H1 (cell line): ENCODE results near the gene UGT1A7. TPM values are rescaled to one million over a fixed set of nuclear protein-coding genes. Genes with fewer than 3 reads are reported as not detected.

ENCODE experiments used
- CTCF ChIA-PET: fragments of 300-600 bp; sonication (Branson Sonifier 250); formaldehyde crosslinking; loops from one replicate; lab custom pipeline; 2021; ENCODE audit not compliant: partially characterized antibody; lab: Charles Lee
- POLR2A ChIA-PET: fragments of 300-600 bp; sonication (Branson Sonifier 250); formaldehyde crosslinking; loops from one replicate; lab custom pipeline; 2021; ENCODE audit warnings: inconsistent platforms; ENCODE audit not compliant: partially characterized antibody; lab: Charles Lee
- DNase-seq, 2 experiments: peaks; one replicate each; pipeline versions ENCODE4 v3.0.0 to v3.0.0-alpha.2; 2010 to 2022; ENCODE audit warnings: low spot score in 2 of 2, low read depth in 1 of 2, mixed read lengths in 1 of 2
- FAIRE-seq: peaks from 2 replicates; lab custom pipeline; 2011; peaks lifted over from hg19 to GRCh38; lab: Jason Lieb, UNC
- H2AFZ ChIP-seq: 2 replicates; pipeline ENCODE4 v1.8.1; 2012; ENCODE audit warnings: low read length, inconsistent platforms
- H2AK5ac ChIP-seq: 2 replicates; pipeline ENCODE4 v1.6.1; 2013; ENCODE audit warnings: low read depth, low read length
- H2BK120ac ChIP-seq: replicated peaks from 2 replicates; pipeline ENCODE3; 2013; ENCODE audit warnings: low read depth, low read length, inconsistent platforms
- H2BK12ac ChIP-seq: 2 replicates; pipeline ENCODE4 v1.6.1; 2013; ENCODE audit warnings: low read depth, low read length
- H2BK15ac ChIP-seq: 2 replicates; pipeline ENCODE4 v1.6.1; 2013; ENCODE audit warnings: low read length
- H2BK20ac ChIP-seq: 2 replicates; pipeline ENCODE4 v1.6.1; 2013; ENCODE audit warnings: low read length
- H2BK5ac ChIP-seq: 2 replicates; pipeline ENCODE4 v1.6.1; 2013; ENCODE audit warnings: low read depth, low read length
- H3K14ac ChIP-seq: 2 replicates; pipeline ENCODE4 v1.6.1; 2013; ENCODE audit warnings: inconsistent platforms; ENCODE audit not compliant: insufficient read length
- H3K18ac ChIP-seq: 2 replicates; pipeline ENCODE4 v1.6.1; 2013; ENCODE audit warnings: low read length; ENCODE audit errors: extremely low read depth
- H3K23ac ChIP-seq: 2 replicates; pipeline ENCODE4 v1.6.1; 2013; ENCODE audit warnings: inconsistent platforms; ENCODE audit not compliant: insufficient read length
- H3K23me2 ChIP-seq: 2 replicates; pipeline ENCODE4 v1.6.1; 2013; ENCODE audit warnings: low read depth, low read length
- H3K27ac ChIP-seq: 2 replicates; pipeline ENCODE4 v1.6.1; 2011; ENCODE audit warnings: low read depth, low read length, inconsistent platforms
- H3K27me3 ChIP-seq, 4 experiments: replicated peaks in 1 of 4; 1 replicate in 1 of 4; 2 replicates in 3 of 4; pipeline versions ENCODE4 v1.6.1 to v1.8.1; 2011 to 2013; ENCODE audit warnings: low read length in 3 of 4, mild to moderate bottlenecking in 3 of 4, inconsistent platforms in 2 of 4, mixed read lengths in 2 of 4, moderate library complexity in 1 of 4; ENCODE audit not compliant: control insufficient read depth in 3 of 4, insufficient read depth in 3 of 4; ENCODE audit errors: extremely low read depth in 1 of 4
- H3K36me3 ChIP-seq, 4 experiments: 2 replicates each; pipeline versions ENCODE4 v1.6.1 to v1.8.1; 2011 to 2013; ENCODE audit warnings: mild to moderate bottlenecking in 4 of 4, low read length in 3 of 4, moderate library complexity in 2 of 4, control low read depth in 1 of 4, inconsistent platforms in 1 of 4; ENCODE audit not compliant: insufficient read depth in 4 of 4, control insufficient read depth in 2 of 4
- H3K4ac ChIP-seq: replicated peaks from 2 replicates; pipeline ENCODE3; 2013; ENCODE audit warnings: low read length, low read depth, mixed read lengths, inconsistent platforms; ENCODE audit not compliant: insufficient read length
- H3K4me1 ChIP-seq, 4 experiments: replicated peaks in 1 of 4; 1 replicate in 1 of 4; 2 replicates in 3 of 4; pipeline versions ENCODE4 v1.6.1 to v1.8.1; 2011 to 2013; ENCODE audit warnings: low read length in 3 of 4, inconsistent platforms in 2 of 4, mixed read lengths in 1 of 4; ENCODE audit not compliant: insufficient read depth in 4 of 4, control insufficient read depth in 3 of 4
- H3K4me2 ChIP-seq, 2 experiments: 2 replicates each; pipeline versions ENCODE4 v1.6.1 to v1.8.1; 2011 to 2013; ENCODE audit warnings: low read depth in 2 of 2, low read length in 2 of 2, control low read depth in 1 of 2, inconsistent platforms in 1 of 2, mild to moderate bottlenecking in 1 of 2; ENCODE audit not compliant: insufficient read depth in 1 of 2
- H3K4me3 ChIP-seq, 4 experiments: fragments of 200-600, 300-600 bp in 1 of 4; sonication (generic), shearing (Covaris generic), sonication (Bioruptor Twin) in 1 of 4; 2 replicates each; pipeline versions ENCODE4 v1.5.1 to v1.8.1; 2011 to 2016; ENCODE audit warnings: low read length in 4 of 4, low read depth in 3 of 4, control low read depth in 2 of 4, inconsistent platforms in 2 of 4, mild to moderate bottlenecking in 2 of 4, mixed read lengths in 1 of 4, moderate library complexity in 1 of 4; ENCODE audit not compliant: insufficient read depth in 2 of 4; ENCODE audit errors: extremely low read depth in 1 of 4
- H3K56ac ChIP-seq: replicated peaks from 2 replicates; pipeline ENCODE3; 2013; ENCODE audit warnings: low read depth, mild to moderate bottlenecking, mixed read lengths, low read length, inconsistent platforms; ENCODE audit not compliant: insufficient read length
- H3K79me1 ChIP-seq: 2 replicates; pipeline ENCODE4 v1.6.1; 2013; ENCODE audit warnings: low read depth, low read length, control low read depth
- H3K79me2 ChIP-seq, 2 experiments: 2 replicates each; pipeline versions ENCODE4 v1.6.1 to v1.8.1; 2012 to 2013; ENCODE audit warnings: low read length in 2 of 2, mild to moderate bottlenecking in 2 of 2, inconsistent platforms in 1 of 2; ENCODE audit not compliant: insufficient read depth in 2 of 2, control insufficient read depth in 1 of 2
- H3K9ac ChIP-seq, 4 experiments: replicated peaks in 1 of 4; 1 replicate in 1 of 4; 2 replicates in 3 of 4; pipeline versions ENCODE4 v1.6.1 to v1.8.1; 2011 to 2013; ENCODE audit warnings: low read depth in 3 of 4, low read length in 3 of 4, control low read depth in 2 of 4, mild to moderate bottlenecking in 2 of 4, moderate library complexity in 2 of 4, inconsistent platforms in 1 of 4; ENCODE audit errors: extremely low read depth in 1 of 4
- H3K9me3 ChIP-seq, 2 experiments: 2 replicates each; pipeline versions ENCODE4 v1.6.1 to v1.8.1; 2012 to 2013; ENCODE audit warnings: mild to moderate bottlenecking in 2 of 2, moderate library complexity in 2 of 2, control low read depth in 1 of 2, inconsistent platforms in 1 of 2, low read depth in 1 of 2, low read length in 1 of 2, mixed read lengths in 1 of 2; ENCODE audit not compliant: insufficient read depth in 2 of 2
- H4K20me1 ChIP-seq, 2 experiments: replicated peaks in 1 of 2; 2 replicates each; pipeline versions ENCODE3 to v1.8.1; 2011 to 2013; ENCODE audit warnings: inconsistent platforms in 2 of 2, low read length in 2 of 2, mild to moderate bottlenecking in 1 of 2; ENCODE audit not compliant: insufficient read depth in 2 of 2, control insufficient read depth in 1 of 2
- H4K5ac ChIP-seq: 2 replicates; pipeline ENCODE4 v1.6.1; 2013; ENCODE audit warnings: low read length, low read depth, mixed read lengths, inconsistent platforms; ENCODE audit not compliant: insufficient read length
- H4K8ac ChIP-seq: 2 replicates; pipeline ENCODE4 v1.8.0; 2013; ENCODE audit warnings: mild to moderate bottlenecking, moderate library complexity, low read length, inconsistent platforms; ENCODE audit not compliant: insufficient read depth; ENCODE audit errors: extremely low read depth
- H4K91ac ChIP-seq: replicated peaks from 2 replicates; pipeline ENCODE3; 2013; ENCODE audit warnings: low read length, mixed read lengths, inconsistent platforms; ENCODE audit not compliant: insufficient read length
- ATF2 ChIP-seq: IDR thresholded peaks from 2 replicates; pipeline ENCODE4 v1.6.1; 2012; ENCODE audit warnings: low read length, inconsistent platforms
- CHD1 ChIP-seq: IDR thresholded peaks from 2 replicates; pipeline ENCODE4 v1.6.1; 2012; ENCODE audit warnings: low read depth, low read length, improper control_type of control experiment
- EP300 ChIP-seq, 2 experiments: IDR thresholded peaks; 1 replicate in 1 of 2; 2 replicates in 1 of 2; pipeline ENCODE4 v1.6.1; 2011 to 2012; ENCODE audit warnings: low read depth in 2 of 2, low read length in 2 of 2, mild to moderate bottlenecking in 2 of 2, borderline replicate concordance in 1 of 2, inconsistent platforms in 1 of 2, moderate library complexity in 1 of 2
- FOSL1 ChIP-seq: IDR thresholded peaks from 2 replicates; pipeline ENCODE4 v1.6.1; 2011; ENCODE audit warnings: mild to moderate bottlenecking, low read depth, low read length, moderate library complexity; ENCODE audit not compliant: insufficient read depth
- GTF2F1 ChIP-seq: IDR thresholded peaks from 2 replicates; pipeline ENCODE4 v1.6.1; 2012; ENCODE audit warnings: low read depth, low read length, improper control_type of control experiment, borderline replicate concordance
- JUND ChIP-seq: IDR thresholded peaks from 2 replicates; pipeline ENCODE4 v1.6.1; 2011; ENCODE audit warnings: mild to moderate bottlenecking, improper control_type of control experiment, low read length
- MAFK ChIP-seq: IDR thresholded peaks from 2 replicates; pipeline ENCODE4 v1.6.1; 2012; ENCODE audit warnings: low read depth, mild to moderate bottlenecking, improper control_type of control experiment, low read length
- NANOG ChIP-seq: IDR thresholded peaks from 2 replicates; pipeline ENCODE4 v1.6.1; 2011; ENCODE audit warnings: low read length, low read depth, mild to moderate bottlenecking, inconsistent platforms; ENCODE audit not compliant: insufficient read depth, poor library complexity, severe bottlenecking
- POLR2A ChIP-seq, 2 experiments: IDR thresholded peaks; 1 replicate in 1 of 2; 2 replicates in 1 of 2; pipeline ENCODE4 v1.6.1; 2011; ENCODE audit warnings: low read depth in 2 of 2, low read length in 2 of 2, mild to moderate bottlenecking in 2 of 2; ENCODE audit errors: control extremely low read depth in 1 of 2
- RBBP5 ChIP-seq: IDR thresholded peaks from 2 replicates; pipeline ENCODE4 v1.7.1; 2012; ENCODE audit warnings: low read depth, mild to moderate bottlenecking, inconsistent platforms, low read length, moderate library complexity, borderline replicate concordance
- SIX5 ChIP-seq: IDR thresholded peaks from 2 replicates; pipeline ENCODE4 v1.6.1; 2011; ENCODE audit warnings: mild to moderate bottlenecking, low read depth, low read length
- SUZ12 ChIP-seq: fragments of 200-600 bp; sonication (generic); IDR thresholded peaks from 2 replicates; pipeline ENCODE4 v1.6.1; 2012; ENCODE audit warnings: mild to moderate bottlenecking, inconsistent platforms, low read length, moderate library complexity, mixed read lengths
- TCF12 ChIP-seq: IDR thresholded peaks from 2 replicates; pipeline ENCODE4 v1.6.1; 2011; ENCODE audit warnings: low read depth, mild to moderate bottlenecking, low read length
- TEAD4 ChIP-seq: IDR thresholded peaks from 2 replicates; pipeline ENCODE4 v1.6.1; 2012; ENCODE audit warnings: low read depth, low read length, inconsistent platforms, mixed read lengths
- WGBS, 2 experiments: shearing (Covaris generic) in 1 of 2; methylation state at CpG; one replicate each; pipeline versions ENCODE4 v1.1.6 to v1.1.7; 2013 to 2015; ENCODE audit warnings: low lambda C conversion rate in 2 of 2, mixed read lengths in 2 of 2, inconsistent platforms in 1 of 2, low coverage in 1 of 2, missing lambda C conversion rate in 1 of 2; ENCODE audit not compliant: insufficient replicate concordance in 2 of 2, insufficient coverage in 1 of 2, insufficient read length in 1 of 2; ENCODE audit errors: extremely low coverage in 1 of 2, missing lambda C conversion rate in 1 of 2; 5-methylcytosine and 5-hydroxymethylcytosine counted together
- polyA plus RNA-seq, 7 experiments: library from polyadenylated mRNA; depleted of rRNA in 3 of 7; stranded (reverse) in 5 of 7; unstranded in 2 of 7; fragments of >200 nt in 5 of 7; fragments of 200-250 nt in 2 of 7; gene quantifications; 1 replicate in 5 of 7; 2 replicates in 1 of 7; 4 replicates in 1 of 7; pipeline versions ENCODE4 v1.2.1 to v1.2.3, GENCODE V29; 2011 to 2013; ENCODE audit warnings: missing spikeins in 2 of 7, mixed read lengths in 2 of 7
- total RNA-seq: library from RNA; stranded (reverse); fragmentation: NEBNext Ultra II Directional; extraction: Animal tissue kit (Norgen Biotek cat#: 25700); gene quantifications from 2 replicates; pipeline ENCODE4 v1.2.1, GENCODE V29; 2021

The UGT1A7 gene
- total and polyA plus RNA-seq, 2 of the 8 experiments (the other 6 are each of a cell fraction or from before 2014, with no cell fraction given), result not detected

GRCh38 chr2:233688341-233688740 is 6.6 kb downstream of the UGT1A7 start:
- Histone ChIP-seq H2BK15ac (no peak overlapping the region), H3K27me3 (no peaks in the 10 kb centered on the region), H3K4me1 (peaks cover 0 to 8% (median 2%) of the 10 kb centered on the region in 4 experiments; a peak in 1 of 7 replicates), H3K18ac (no peak overlapping the region), H3K56ac (no peak overlapping the region), H3K27ac (no peak overlapping the region), H3K79me1 (no peaks in the 10 kb centered on the region), H2AFZ (no peak overlapping the region), H3K23ac (no peak overlapping the region), H3K4ac (no peak overlapping the region), H3K4me2 (no peak overlapping the region), H3K14ac (no peak overlapping the region), H4K91ac (no peak overlapping the region), H2BK5ac (no peak overlapping the region), H3K9ac (no peak overlapping the region), H3K36me3 (no peaks in the 10 kb centered on the region), H3K79me2 (no peaks in the 10 kb centered on the region), H2BK12ac (no peak overlapping the region), H2BK120ac (no peak overlapping the region), H2BK20ac (no peak overlapping the region), H4K20me1 (no peaks in the 10 kb centered on the region), H3K9me3 (no peaks in the 10 kb centered on the region), H3K23me2 (peaks cover 2% of the 10 kb centered on the region; the same call in 1 of the 2 replicates), H2AK5ac (no peak overlapping the region), H4K5ac (no peak overlapping the region), H3K4me3 (no peak overlapping the region), H4K8ac (no peak overlapping the region)
- ChIA-PET POLR2A (no interaction called here), CTCF (no interaction called here)
- DNase-seq (no peak), FAIRE-seq (peak; percentile 45)
- 87% methylated on average over 5 of the region's 5 CpGs; no CpG with 5 or more reads in 1 of the 2 experiments for WGBS, 2 experiments
- TF ChIP-seq TCF12 (no peak), EP300 (IDR thresholded peaks at IDR 0.05; ENCODE audit: borderline replicate concordance in 1 of 2, low read depth in 2 of 2, low read length in 2 of 2) (no peak), SIX5 (no peak), TEAD4 (no peak), CHD1 (no peak), GTF2F1 (no peak), MAFK (no peak), JUND (no peak), RBBP5 (no peak), FOSL1 (no peak), SUZ12 (no peak), ATF2 (no peak), POLR2A (IDR thresholded peaks at IDR 0.05; ENCODE audit: control extremely low read depth in 1 of 2, low read depth in 2 of 2, low read length in 2 of 2) (no peak), NANOG (no peak)
